NT2/D1 (cell line): ENCODE data around the gene MRPL54.

ENCODE experiments used
- YY1 ChIP-seq: IDR thresholded peaks from 2 replicates; pipeline ENCODE4 v1.6.1; 2011; ENCODE audit not compliant: insufficient read length, insufficient read depth
- ZNF274 ChIP-seq: IDR thresholded peaks from 2 replicates; pipeline ENCODE4 v1.6.1; 2011; ENCODE audit warnings: mild to moderate bottlenecking, low read depth, low read length

DNA sequence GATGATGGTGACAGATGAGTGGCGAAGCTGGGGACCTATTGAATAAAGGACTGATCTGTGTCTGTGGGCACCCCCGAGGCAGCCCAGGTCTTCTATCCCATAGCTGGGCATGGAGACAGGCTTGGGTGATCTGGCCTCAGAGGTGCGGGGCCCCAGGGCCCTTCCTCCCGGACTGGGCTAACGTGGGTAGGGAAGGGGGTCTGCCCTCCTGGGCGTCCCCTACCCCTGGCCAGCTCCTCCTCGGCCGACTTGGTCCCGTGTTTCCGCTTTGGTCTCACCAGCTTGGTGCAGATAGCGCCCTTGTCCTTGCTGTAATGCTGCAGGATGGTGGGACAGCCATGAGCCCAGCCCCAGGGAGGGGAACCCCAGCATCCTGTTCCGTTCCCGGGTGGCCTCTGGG lies 20.4 kb downstream of the MRPL54 start:
- TF ChIP-seq ZNF274: no peak
- no peak for TF ChIP-seq YY1
